GM21529 (cell line): ENCODE measurements around the gene WRAP53.
A peak's percentile ranks its signal among the peaks of the same experiment; 100 is the strongest.
"Not testable (repeated sequence)": the region's sequence is repeated elsewhere in the genome, so short reads cannot be mapped to it uniquely, and the experiment has no call there.

Source experiments
- ATAC-seq: cut with Tn5 transposase; IDR thresholded peaks from one replicate; pipeline ENCODE4 v1.9.1; 2021; ENCODE audit not compliant: unreplicated experiment

WRAP53 gene

DNA sequence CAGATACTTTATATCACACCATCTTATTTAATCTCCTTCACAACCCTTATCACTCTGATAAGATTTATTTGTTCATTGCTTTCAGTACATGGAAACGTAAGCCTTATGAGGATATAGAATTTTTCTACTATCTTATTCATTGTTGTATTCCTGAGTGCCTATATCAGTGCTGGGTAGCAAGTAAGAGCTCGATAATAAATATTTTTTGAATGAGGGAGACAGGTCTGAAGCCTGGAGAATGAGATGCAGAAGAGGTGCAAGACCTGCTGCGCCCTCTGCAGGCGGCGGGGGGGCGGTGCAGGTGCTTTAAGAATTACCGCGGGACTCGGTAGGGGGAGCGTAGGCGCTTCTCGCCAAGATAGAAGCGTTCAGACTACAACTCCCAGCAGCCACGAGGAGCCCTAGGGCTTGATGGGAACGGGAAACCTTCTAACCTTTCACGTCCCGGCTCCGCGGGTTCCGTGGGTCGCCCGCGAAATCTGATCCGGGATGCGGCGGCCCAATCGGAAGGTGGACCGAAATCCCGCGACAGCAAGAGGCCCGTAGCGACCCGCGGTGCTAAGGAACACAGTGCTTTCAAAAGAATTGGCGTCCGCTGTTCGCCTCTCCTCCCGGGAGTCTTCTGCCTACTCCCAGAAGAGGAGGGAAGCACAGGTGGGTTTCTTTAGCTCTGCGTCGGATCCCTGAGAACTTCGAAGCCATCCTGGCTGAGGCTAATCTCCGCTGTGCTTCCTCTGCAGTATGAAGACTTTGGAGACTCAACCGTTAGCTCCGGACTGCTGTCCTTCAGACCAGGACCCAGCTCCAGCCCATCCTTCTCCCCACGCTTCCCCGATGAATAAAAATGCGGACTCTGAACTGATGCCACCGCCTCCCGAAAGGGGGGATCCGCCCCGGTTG, at the start of gene WRAP53:
Gene WRAP53 (plus strand): TSS at position 570 of the 900 bp plus-strand sequence. CDS start 172 bp downstream, at position 742.
- ATAC-seq = peak; percentile 71

DNA sequence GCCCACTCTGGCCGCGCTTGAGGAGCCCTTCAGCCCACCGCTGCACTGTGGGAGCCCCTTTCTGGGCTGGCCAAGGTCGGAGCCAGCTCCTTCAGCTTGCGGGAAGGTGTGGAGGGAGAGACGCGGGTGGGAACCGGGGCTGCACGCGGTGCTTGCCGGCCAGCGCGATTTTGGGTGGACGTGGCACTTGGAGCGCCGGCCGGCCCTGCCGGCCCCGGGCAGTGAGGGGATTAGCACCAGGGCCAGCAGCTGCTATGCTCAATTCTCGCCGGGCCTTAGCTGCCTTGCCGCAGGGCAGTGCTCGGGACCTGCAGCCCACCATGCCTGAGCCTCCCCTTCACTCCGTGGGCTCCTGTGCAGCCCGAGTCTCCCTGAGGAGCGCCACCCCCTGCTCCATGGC, 47.5 kb upstream of the WRAP53 start:
- no peak for ATAC-seq

DNA sequence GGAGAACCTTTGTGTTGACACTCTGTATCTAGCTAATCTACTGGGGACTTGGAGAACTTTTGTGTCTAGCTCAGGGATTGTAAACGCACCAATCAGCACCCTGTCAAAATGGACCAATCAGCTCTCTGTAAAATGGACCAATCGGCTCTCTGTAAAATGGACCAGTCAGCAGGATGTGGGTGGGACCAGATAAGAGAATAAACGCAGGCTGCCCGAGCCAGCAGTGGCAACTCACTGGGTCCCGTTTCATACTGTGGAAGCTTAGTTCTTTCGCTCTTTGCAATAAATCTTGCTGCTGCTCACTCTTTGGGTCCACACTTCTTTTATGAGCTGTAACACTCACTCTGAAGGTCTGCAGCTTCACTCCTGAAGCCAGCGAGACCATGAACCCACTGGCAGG, 46.6 kb upstream of the WRAP53 start:
- not testable (repeated sequence) for ATAC-seq

DNA sequence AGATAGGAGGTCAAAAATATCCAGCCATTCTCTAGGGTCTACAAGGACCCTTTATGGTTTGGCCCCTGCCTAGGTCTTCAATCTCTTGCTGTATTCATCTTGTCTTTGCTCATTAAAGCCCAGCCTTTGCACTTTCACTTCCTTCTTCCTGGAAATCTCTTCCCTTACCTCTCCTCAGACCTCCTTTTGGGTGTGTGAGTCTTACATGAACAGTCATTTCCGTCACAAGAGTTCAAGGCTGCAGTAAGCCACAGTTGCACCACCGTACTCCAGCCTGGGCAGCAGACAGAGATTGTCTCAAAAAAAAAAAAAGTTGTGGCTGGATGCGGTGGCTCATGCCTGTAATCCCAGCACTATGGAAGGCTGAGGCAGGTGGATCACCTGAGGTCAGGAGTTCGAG, 43.5 kb upstream of the WRAP53 start:
- ATAC-seq = no peak

DNA sequence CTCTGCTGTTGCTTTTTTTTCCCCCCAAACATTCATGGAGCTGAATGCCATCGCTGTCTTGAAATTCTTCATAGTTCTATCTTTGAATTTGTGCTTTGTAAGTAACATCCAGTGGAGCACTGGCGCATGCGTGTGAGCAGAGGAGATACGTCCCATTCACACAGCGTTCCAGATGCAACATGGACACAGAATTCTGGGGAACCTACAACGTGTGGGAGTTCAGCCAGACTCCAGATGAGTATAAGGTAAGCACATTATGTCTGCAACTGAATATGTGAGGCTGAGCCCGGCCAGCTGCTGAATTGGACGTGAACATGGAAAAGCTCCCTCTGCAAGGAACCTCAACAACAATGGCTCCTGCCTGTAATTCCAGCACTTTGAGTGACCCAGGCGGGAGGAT, 41.8 kb upstream of the WRAP53 start:
- no peak for ATAC-seq

DNA sequence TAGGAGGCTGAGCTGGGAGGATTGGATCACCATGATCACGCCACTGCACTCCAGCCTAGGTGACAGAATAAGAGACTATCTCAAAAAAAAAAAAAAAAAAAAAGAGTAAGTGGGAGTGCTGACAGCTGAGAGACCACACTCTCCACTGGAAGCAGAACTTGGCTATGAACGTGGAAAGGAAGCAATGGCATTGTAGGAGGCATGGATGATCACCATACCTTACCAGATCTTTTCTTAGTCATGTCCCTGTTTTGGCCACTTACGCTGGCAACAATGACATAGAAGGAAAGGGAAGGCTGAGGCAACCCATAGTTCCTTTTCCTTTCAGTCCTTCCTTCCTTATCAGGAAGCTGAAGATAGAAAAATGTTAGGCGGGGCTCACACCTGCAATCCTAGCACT, 41.3 kb upstream of the WRAP53 start:
- ATAC-seq = no peak

DNA sequence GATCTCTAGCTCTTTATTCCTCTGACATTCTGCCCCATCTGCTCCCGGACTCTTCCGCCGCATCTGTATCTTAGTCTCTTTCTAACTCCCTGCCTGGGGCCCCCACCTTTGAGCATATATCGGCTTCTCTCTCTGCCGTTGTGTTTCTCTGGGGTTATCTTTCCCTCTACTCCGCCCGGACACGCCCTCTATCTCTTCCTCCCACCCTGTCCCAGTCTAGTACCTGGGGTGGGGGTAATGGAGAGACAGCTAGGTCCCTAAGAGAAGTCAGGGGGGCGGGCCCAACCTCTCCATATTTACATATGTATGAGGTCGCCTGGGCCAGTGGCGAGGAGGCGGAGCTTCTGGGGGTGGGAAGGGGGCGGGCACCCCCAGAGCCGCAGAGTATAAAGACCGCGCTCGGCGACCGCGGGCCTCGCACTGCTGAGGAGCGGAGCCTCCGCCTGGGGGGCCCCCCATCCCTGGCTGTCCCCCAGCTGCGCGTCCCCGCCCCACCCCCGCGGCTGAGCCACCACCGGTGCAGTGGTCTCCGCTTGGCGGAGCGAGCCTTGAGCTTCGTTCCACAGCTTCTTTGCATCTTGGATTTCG, 37.7 kb upstream of the WRAP53 start, which contains the start of gene ATP1B2:
Gene ATP1B2 (plus strand): TSS at position 418 of the 588 bp plus-strand sequence. CDS start 593 bp downstream, outside the sequence.
- no peak for ATAC-seq

DNA sequence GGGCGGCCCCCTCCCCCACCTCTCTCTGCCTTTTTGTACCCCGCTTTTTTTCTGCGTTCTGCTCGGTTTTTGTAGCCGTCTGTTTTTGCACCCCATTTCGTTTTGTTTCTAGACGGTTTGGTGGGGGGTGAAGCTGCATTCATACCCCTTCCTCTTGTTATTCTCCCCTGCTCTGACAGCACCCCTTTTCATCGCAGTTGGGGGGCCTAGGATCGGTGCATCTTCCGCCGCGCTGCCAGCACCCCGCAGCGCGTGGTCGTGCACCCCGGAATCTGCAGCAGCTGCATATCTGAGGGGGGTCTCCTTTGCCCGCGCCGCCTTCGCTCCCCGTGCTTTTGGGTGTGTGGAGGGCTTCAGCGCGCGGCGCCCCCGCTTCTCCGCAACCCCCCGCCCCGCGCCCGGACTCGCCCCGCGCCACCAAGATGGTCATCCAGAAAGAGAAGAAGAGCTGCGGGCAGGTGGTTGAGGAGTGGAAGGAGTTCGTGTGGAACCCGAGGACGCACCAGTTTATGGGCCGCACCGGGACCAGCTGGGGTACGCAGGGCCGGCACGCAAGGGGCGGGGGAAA, 37.1 kb upstream of the WRAP53 start:
- no peak for ATAC-seq

DNA sequence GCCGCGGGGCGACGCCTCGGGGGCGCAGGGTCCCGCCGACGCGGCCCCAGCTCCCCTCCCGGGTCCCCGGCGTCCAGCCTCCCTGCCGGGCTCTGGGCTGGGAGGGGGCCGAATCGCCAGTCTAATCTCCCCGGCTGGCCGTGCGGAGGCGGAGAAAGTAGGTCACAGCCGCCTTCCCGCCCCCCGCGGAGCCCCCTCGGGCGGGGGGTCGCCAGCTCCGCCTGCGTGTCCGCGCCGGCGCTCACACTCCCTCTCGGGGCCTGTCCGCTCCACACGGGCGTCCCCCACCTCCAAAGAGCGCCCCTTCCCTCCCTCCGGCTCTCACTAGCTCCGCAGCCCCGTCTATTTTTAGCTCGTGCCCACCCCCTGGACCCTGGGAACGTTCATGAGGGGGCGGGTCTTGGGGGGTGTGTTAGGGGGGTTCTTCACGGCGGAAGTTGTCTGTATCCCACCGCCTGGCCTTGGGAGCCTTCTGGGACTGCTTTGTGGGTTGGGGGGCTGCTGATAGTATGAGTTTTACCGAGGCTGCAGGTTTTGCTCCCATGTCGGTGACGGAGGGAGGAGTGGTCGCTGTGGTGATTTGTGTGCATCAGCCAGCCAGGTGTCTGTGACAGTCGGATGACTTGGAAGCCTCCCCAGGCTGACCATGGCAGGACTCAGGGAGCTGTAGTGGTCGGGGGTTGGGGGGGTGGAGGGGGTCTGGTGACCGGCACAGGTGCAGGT, 36.5 kb upstream of the WRAP53 start:
- no peak for ATAC-seq

DNA sequence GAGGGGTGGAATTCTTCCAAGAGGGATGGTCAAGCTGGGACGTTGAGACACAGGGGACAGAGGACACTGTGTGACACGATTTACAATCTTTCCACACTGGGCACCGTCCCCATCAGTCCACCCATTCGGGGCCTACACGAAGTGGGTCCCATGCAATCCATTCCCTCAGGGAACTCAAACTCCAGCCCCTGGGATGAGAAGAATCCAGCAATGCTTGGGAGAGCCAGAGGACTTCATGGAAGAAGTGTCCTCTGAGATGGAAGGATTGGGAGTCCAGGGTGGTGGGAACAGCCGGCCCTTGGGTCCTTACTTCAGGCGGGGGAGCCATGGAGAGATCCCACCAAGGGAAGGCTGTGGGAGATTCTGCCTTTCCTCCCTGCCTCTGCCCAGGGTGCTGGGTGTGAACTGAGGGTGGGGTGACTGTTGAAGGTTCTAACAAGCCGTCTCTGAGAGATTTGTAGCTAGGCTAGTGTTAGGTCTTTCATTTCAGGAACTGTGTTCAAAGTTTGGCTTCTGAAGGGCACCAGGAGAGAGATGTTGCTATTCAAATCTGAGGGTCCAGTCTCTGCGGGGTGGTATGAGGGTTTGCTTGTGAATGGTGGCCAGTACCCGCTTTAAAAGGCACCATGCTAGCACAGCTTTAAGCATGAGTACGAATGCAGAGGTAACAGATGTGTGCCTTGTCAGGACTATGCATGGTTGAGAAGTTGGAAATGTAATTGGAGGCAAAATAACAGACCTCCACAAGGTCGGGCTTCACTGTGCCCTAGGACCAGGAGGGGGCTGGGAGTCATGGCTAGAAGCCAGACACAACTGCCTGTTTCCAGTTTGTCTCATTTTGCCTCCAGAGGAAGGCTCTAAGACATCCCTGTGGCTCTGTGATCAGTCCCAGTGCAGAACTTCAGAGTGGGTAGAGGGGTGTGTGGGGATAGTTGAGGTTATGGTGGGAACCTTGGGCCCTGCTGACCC, 35.6 kb upstream of the WRAP53 start:
- no peak for ATAC-seq

DNA sequence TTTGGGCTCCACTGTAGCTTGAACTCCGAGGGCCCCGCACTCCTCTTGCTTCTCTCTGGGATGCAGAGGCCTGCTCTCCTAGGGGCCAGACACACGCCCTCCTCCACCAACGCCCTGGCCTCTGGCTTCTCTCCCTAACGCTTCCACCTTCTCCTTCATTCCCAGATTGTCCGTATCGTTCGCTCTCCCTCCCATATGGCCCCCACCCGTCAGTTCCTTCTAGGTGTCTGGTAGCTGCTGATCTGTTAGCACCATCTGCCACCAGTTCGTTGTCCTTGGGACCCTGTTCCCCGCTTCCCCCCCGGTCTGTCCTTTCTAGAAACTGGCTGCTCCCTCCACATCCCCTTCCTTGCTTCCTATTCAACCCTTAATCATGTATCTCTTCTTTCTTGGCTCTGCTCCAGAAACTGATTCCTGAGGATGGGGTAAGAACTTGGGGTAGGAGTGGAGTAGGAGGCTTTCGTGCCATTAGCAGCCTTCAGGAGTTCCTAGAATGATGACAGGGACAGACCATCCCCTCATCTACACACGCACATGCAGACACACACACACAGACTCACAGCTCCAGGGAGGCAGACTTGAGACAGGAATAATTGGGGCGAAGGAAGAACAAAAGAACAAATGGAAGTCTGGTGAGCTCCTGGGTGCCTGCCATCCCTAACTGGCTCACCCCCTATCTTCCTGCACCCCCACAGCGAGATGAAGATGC, 33.3 kb upstream of the WRAP53 start:
- ATAC-seq = no peak

DNA sequence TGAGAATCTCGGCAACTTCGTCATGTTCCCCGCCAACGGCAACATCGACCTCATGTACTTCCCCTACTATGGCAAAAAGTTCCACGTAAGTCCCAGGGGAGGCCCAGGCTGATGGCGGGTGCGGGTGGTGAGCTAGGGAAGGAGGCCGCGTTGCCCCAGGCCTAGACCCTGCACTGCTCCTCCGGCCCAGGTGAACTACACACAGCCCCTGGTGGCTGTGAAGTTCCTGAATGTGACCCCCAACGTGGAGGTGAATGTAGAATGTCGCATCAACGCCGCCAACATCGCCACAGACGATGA, 32.8 kb upstream of the WRAP53 start:
- no peak for ATAC-seq

DNA sequence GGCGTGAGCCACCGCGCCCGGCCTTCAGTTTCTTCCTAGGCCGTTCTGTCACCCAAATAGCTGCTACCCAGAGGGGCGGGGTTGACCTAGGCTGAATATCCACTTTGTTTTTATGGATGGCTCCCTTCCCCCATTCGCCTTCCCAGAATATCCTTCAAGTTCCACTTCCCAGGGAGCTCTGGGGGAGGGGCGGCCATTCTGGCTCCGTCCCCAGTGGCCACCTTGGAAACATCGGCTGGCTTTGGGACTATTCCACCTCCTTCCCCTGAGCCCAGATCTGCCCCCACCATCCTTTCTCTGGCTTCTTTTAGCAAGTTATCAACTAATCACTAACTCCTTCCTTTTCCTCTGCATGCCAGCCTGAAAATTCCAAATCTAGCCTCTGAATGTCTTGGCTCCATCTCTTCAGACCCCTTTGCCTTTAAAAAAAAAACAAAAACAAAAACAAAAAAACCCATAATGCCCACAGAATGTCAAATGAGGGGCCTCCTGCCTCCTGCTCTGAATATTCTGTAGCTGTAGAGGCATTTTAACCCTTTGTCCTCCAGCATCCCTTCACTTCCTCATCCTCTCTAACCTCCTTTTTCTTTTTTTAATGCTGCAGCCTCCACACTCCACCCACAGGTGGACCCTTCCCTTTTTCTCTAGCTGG, 31.2 kb upstream of the WRAP53 start:
- ATAC-seq = no peak

DNA sequence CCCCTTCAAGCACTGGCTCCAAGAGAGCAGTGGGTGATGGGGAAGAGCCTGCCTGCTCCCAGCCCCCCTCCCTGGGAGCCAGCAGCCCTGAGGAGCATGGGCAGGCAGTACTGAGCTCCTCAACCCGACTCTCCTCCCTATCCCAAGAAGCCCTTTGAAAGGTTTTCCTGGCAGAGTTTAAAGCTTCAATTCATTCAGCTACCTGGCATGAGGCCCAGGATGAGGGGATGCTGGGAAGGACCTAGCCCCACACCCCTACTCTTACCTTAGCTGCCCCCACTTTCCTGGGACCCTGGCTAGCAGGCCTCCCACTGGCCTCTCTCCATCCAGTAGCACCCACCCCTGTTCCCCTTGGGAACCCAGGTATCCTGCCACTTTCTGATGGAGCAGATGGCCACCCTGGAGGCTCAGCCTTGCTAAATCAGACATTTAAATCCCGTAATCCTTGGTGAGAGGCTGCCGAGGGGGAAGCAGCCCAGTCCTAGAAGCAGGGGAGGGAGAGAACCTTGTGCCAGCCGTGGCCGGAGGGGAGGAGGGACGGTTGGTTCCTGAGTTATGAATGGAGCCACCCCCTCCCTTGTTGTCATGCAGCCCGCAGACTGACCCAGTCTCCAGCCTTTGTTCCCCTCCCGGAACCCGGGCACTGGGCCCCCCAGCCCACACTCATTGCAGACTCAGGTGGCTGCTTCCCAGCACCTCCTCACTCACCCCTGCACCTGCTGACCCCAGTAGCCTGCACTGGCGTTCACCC, 20.4 kb upstream of the WRAP53 start:
- ATAC-seq = no peak

DNA sequence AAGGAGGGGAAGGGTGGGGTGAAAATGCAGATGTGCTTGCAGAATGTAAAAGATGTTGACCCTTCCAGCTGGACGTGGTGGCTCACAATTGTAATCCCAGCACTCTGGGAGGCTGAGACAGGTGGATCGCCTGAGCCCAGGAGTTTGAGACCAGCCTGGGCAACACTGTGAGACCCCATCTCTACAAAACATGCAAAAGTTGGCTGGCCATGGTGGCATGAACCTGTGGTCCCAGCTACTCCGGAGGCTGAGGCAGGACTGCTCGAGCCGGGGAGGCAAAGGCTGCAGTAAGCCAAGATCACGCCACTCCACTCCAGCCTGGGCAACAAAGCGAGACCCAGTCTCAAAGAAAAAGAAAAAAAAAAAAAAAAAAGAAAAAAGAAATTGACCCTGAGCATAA, 19.8 kb upstream of the WRAP53 start:
- ATAC-seq = no peak

DNA sequence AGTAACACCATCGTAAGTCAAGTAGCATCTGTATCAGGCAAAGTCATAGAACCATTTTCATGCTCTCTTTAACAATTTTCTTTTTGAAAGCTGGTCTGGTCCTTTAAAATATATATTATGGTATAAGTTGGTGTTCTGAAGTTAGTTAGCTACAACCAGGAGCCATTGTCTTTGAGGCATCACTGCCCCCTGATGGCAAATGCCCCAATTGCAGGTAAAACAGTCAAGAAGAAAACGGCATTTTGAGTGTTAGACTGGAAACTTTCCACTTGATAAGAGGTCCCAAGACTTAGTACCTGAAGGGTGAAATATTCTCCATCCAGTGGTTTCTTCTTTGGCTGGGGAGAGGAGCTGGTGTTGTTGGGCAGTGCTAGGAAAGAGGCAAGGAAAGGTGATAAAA, 15.0 kb upstream of the WRAP53 start:
- ATAC-seq = no peak

DNA sequence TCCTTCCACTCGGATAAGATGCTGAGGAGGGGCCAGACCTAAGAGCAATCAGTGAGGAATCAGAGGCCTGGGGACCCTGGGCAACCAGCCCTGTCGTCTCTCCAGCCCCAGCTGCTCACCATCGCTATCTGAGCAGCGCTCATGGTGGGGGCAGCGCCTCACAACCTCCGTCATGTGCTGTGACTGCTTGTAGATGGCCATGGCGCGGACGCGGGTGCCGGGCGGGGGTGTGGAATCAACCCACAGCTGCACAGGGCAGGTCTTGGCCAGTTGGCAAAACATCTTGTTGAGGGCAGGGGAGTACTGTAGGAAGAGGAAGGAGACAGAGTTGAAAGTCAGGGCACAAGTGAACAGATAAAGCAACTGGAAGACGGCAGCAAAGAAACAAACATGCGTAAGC, 13.3 kb upstream of the WRAP53 start:
- no peak for ATAC-seq

DNA sequence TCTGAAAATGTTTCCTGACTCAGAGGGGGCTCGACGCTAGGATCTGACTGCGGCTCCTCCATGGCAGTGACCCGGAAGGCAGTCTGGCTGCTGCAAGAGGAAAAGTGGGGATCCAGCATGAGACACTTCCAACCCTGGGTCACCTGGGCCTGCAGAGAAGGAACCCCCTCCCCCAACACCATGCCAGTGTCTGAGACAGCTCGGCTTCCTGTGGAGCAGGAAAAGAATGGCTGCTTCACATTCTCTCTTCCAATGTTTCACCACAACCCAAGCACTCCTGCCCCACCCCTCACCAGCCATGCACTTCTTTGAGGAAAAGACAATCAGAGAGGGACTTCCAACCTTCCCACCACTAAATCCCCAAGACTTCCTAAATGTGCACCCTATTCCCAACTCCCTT, 11.7 kb upstream of the WRAP53 start:
- ATAC-seq = no peak
